BJ (cell line): ENCODE results near the gene XPR1. TPM values are rescaled to one million over a fixed set of nuclear protein-coding genes. Genes with fewer than 3 reads are reported as not detected.
A peak's percentile ranks its signal among the peaks of the same experiment; 100 is the strongest.

Experiments
- CTCF ChIA-PET: fragments of 350-600 bp; formaldehyde crosslinking; extraction: SDS; loops from one replicate; lab custom pipeline; 2021; ENCODE audit warnings: antibody characterized with exemption, inconsistent platforms; lab: Yijun Ruan, JAX
- POLR2A ChIA-PET: fragments of 300-600 bp; sonication (Branson Sonifier 250); formaldehyde crosslinking; extraction: SDS; loops from one replicate; lab custom pipeline; 2021; ENCODE audit warnings: antibody characterized with exemption; lab: Charles Lee
- DNase-seq: peaks from one replicate; pipeline ENCODE4 v3.0.0-alpha.2; 2011; ENCODE audit warnings: low read depth
- H3K27me3 ChIP-seq: 2 replicates; pipeline ENCODE4 v1.6.0; 2011; ENCODE audit warnings: low read length; ENCODE audit not compliant: control insufficient read depth, insufficient read depth
- H3K36me3 ChIP-seq: 2 replicates; pipeline ENCODE4 v1.5.1; 2011; ENCODE audit warnings: low read length; ENCODE audit not compliant: control insufficient read depth, insufficient read depth
- H3K4me3 ChIP-seq: 2 replicates; pipeline ENCODE4 v1.5.1; 2011; ENCODE audit warnings: low read depth, mild to moderate bottlenecking, control low read depth, low read length
- polyA plus RNA-seq: library from polyadenylated mRNA; depleted of rRNA; stranded (reverse); fragments of >200 nt; gene quantifications from 2 replicates; pipeline ENCODE4 v1.2.3, GENCODE V29; 2011
- TF ChIP-seq, protein P1 (sequence below): IDR thresholded peaks from 2 replicates; pipeline ENCODE4 v1.5.1; 2011; ENCODE audit warnings: low read depth, mild to moderate bottlenecking, control low read depth, inconsistent platforms, low read length, moderate library complexity; ENCODE audit not compliant: insufficient read depth

Gene XPR1
- polyA plus RNA-seq, 1 experiment, result 17.3 TPM

GRCh38 chr1:180765151-180765550 lies 133.3 kb downstream of the XPR1 start:
- CTCF ChIA-PET, result no interaction called here
- POLR2A ChIA-PET, result interaction anchor here (0.7 kb wide), 1 partner anchor 8 kb away, joined by 9 read pairs; no protein-coding TSS in a partner anchor

DNA sequence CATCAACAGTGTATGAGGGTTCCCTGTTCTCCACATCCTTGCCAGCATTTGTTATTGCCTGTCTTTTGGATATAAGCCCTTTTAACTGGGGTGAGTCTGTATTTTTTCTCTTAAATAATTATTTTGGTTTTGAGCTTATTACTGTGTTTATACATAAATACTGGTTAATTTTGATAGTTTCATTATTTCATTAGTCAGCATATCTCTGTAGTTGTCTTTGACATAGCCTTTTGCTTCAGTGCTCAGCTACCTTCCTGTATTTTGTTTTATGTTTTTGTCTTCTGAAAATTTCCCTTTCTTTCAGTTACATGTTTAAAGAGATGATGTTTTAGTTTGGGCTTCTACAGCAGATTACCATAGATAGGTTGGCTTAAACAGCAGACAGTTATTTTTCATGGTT lies 138.1 kb downstream of the XPR1 start:
- H3K4me3 ChIP-seq, result no peak overlapping the region
- no peaks in the 10 kb centered on the region for H3K27me3 ChIP-seq
- DNase-seq, result no peak
- no peaks in the 10 kb centered on the region for H3K36me3 ChIP-seq
- ChIA-PET CTCF (no interaction called here), POLR2A (no interaction called here)
- TF ChIP-seq, protein P1, sequence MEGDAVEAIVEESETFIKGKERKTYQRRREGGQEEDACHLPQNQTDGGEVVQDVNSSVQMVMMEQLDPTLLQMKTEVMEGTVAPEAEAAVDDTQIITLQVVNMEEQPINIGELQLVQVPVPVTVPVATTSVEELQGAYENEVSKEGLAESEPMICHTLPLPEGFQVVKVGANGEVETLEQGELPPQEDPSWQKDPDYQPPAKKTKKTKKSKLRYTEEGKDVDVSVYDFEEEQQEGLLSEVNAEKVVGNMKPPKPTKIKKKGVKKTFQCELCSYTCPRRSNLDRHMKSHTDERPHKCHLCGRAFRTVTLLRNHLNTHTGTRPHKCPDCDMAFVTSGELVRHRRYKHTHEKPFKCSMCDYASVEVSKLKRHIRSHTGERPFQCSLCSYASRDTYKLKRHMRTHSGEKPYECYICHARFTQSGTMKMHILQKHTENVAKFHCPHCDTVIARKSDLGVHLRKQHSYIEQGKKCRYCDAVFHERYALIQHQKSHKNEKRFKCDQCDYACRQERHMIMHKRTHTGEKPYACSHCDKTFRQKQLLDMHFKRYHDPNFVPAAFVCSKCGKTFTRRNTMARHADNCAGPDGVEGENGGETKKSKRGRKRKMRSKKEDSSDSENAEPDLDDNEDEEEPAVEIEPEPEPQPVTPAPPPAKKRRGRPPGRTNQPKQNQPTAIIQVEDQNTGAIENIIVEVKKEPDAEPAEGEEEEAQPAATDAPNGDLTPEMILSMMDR, result no peak

More at GRCh38 chr1:180765151-180765550, 133.3 kb downstream of the XPR1 start:
- no peaks in the 10 kb centered on the region for H3K27me3 ChIP-seq
- TF ChIP-seq, protein P1, result no peak
- no peak overlapping the region for H3K4me3 ChIP-seq
- H3K36me3 ChIP-seq, result no peaks in the 10 kb centered on the region
- no peak for DNase-seq

DNA sequence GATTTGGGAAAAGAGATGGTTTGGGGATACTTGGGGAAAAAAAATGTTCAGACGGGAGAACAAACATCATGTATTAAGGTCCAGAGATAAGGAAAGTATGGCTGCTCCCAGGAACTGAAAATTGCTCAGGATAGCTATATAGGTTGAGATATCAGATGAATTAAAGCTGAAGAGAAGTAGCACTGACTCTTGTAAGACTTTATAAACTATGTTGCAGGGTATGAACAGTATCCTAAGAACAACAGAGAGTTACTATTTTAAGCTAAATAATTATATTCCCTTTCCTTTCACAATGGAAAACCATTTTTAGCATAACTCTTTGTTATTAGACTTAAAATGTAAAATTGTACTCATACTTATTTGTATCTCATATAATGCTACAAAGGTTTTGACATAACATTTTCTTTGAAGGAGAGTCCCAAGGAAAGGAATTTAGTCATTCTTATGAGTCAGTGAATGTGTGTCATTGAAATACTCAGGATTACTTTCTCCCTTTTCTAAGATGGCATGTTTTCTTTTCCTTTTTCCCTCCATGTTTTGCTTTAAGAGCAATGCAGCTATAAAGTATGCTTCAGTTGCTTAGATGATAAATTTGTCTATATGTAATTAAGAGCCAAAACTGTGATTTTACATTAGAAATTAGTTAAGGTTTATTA lies 141.5 kb downstream of the XPR1 start:
- H3K4me3 ChIP-seq, result no peak overlapping the region
- ChIA-PET POLR2A (interaction anchor here (0.6 kb wide), 1 partner anchor 9 kb away, joined by 9 read pairs; no protein-coding TSS in a partner anchor), CTCF (no interaction called here)
- no peaks in the 10 kb centered on the region for H3K36me3 ChIP-seq
- H3K27me3 ChIP-seq, result no peaks in the 10 kb centered on the region
- TF ChIP-seq, protein P1, result no peak
- peak; percentile 25 for DNase-seq

DNA sequence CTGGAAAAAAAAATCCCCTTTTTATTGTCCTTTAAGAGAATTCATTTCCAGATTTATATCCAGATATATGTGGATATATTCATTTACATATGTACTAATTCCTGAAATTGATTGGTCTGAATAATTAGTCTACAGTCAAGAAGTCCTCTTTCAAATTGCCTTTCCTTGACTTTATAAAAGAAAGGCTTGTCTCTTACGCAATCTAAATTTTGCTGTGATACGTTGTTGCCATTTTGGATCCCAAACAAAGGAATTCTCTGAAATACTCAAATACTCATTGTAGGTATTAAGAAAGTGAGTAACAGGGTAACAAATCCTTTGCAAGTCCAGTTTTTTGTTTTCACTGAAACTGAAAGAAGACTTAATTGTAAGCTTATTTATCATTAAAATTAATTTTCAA lies 144.0 kb downstream of the XPR1 start:
- no peak overlapping the region for H3K4me3 ChIP-seq
- ChIA-PET CTCF (no interaction called here), POLR2A (no interaction called here)
- TF ChIP-seq, protein P1, result no peak
- H3K36me3 ChIP-seq, result no peaks in the 10 kb centered on the region
- DNase-seq, result no peak
- no peaks in the 10 kb centered on the region for H3K27me3 ChIP-seq

DNA sequence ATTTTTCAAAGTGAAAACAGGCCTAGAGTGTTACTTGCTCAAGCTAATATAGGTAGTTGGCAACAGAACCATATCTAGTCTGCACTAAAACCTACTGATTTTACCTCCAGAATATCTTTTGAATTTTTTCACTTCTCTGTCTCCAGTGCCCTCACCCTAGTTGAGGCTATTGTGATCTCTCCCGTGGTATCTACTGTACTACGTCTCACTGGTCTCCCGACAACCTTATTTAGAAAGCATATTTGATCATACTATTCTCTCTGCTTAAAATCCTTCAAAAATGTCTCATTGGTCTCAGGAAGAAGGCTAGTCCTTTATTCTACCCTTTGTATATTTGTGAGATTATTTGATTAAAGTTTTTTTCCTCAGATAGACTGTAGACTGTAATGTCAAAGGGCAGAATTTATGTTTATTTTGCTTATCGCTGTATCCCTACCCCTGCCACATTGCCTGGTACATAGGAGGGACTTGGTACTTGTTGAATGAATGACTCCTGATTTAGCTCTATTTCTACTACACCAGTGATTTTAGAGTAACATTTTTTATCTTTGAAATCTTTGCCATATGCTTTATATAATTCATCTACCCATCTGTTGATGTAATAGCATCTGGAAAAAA lies 145.4 kb downstream of the XPR1 start:
- ChIA-PET POLR2A (no interaction called here), CTCF (no interaction called here)
- Histone ChIP-seq H3K27me3 (no peaks in the 10 kb centered on the region), H3K36me3 (no peaks in the 10 kb centered on the region), H3K4me3 (no peak overlapping the region)
- TF ChIP-seq, protein P1, result no peak
- DNase-seq, result no peak
